ENCODE data around the gene POTED.
"Not testable (repeated sequence)": the region's sequence is repeated elsewhere in the genome, so short reads cannot be mapped to it uniquely, and the experiment has no call there.

POTED gene

DNA sequence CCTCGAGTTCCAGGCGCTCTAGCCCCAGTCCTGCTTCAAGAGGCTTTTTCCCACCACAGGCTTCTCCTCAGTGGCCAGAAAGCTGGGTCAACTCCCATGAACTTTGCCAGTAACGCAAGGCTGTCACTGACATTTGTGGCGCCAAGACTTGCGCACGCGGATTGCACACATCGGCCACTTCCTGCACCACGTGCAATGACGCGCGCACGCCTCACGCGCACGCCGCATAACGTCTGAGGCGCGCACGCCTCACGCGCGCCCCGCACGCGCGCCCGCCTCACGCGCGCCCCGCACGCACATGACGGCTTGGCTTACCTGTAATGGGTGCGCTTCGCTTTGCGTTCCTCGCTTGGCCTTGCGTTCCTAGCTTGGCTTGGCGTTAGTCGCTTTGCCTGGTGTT is at the start of gene POTED:
POTED (plus strand) TSS at position 301 of the 400 bp plus-strand sequence. CDS start 452 bp downstream, outside the sequence.
- not testable (repeated sequence) for DNase-seq (ENCODE audit: low spot score)

DNA sequence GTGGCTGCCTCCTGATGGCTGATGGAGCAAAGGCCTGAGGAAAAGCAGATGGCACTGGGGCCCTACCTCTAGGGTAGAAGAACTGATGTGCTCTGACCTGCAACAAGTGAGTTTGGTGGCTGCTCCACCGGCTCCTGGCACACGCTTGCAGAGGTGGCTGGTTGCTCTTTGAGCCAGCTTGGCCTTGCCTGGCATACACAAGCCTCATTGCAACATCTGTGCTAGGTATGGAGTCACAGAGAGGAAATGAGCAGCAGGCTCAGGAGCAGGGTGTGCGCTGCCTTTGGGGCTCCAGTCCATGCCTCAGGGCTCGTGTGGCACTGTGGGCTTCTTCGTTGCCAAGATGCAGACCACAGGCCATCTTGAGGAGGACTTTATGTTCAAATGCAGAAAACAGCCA is 40.5 kb downstream of the POTED start:
- DNase-seq (ENCODE audit: low spot score) = not testable (repeated sequence)

GRCh38 chr21:13651746-13652145 is 42.2 kb downstream of the POTED start:
- DNase-seq (ENCODE audit: low spot score) = not testable (repeated sequence)
